SK-N-MC (cell line): ENCODE measurements around the gene ADCY4.

Experiments used
- EZH2 ChIP-seq: fragments of 200-600 bp; sonication (generic); IDR thresholded peaks from one replicate; pipeline ENCODE4 v1.6.1; 2017; ENCODE audit warnings: antibody characterized with exemption
- FOXP2 ChIP-seq: optimal IDR thresholded peaks from 2 replicates; pipeline ENCODE3; 2011; ENCODE audit warnings: mild to moderate bottlenecking, moderate library complexity; ENCODE audit not compliant: insufficient read depth; ENCODE audit errors: extremely low read length, control extremely low read depth
- POLR2AphosphoS5 ChIP-seq: IDR thresholded peaks from 2 replicates; pipeline ENCODE4 v1.6.1; 2012; ENCODE audit warnings: mild to moderate bottlenecking, low read depth, low read length, borderline replicate concordance

DNA sequence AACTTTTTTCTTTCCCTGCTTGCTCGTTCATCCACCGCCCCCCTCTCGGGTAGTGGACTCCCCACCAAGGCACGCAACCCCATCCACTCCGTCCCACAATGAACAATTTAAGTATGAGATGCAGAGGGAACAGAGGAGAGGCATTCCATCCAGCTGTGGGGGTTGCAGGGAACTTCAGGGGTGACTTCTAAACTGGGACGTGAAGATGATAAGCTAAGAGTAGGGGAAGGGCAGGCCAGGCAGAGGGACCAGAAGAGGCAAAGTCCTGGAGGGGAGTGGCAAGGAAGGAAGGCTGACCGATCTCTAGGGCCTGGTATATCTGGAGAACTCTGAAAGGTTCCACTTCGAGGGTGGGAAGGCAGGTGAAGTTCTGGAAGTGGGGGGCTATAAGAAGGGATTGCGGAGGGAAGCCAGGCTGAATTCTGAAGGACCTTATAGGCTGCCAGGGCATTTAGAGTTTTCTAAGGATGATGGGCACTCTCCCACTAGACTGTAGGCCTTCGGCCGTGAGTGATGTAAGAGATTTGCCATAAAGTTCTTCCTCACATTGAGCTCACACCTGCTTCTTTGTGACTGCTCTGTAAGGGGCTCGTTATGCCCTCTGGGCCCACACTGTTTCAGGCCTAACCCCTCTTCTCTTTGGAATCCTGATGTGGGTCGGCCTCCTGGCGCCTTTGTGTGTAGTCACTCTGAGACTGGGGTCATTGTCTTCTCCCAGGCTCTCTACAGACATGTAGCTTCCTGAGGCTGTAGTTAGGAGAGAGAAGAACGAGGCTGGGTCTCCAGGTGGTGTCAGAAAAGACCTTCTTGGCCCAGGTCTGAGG is 45.2 kb upstream of the ADCY4 start:
- TF ChIP-seq POLR2AphosphoS5 (no peak), EZH2 (no peak), FOXP2 (no peak)
